Measurements from ENCODE around the gene CDC73. TPM values are rescaled to one million over a fixed set of nuclear protein-coding genes. Genes with fewer than 3 reads are reported as not detected.
A peak's percentile ranks its signal among the peaks of the same experiment; 100 is the strongest.

CDC73 gene
- 19.3 and 54.4 TPM in 2 replicates for total RNA-seq

GRCh38 chr1:193121616-193122593 lies at the start of gene CDC73:
CDC73 (plus strand) TSS chr1:193122031; CDS start chr1:193122201, 170 bp downstream.
- peak; percentile 86 for DNase-seq (ENCODE audit: low read depth)

- no peak for DNase-seq (ENCODE audit: low read depth)
These were observed 43.8 kb upstream of the CDC73 start for GRCh38 chr1:193077991-193078390.

- no peak for DNase-seq (ENCODE audit: low read depth)
These were observed 42.6 kb upstream of the CDC73 start for GRCh38 chr1:193079187-193079586.

GRCh38 chr1:193083365-193084088 lies 38.3 kb upstream of the CDC73 start:
- no peak for DNase-seq (ENCODE audit: low read depth)

GRCh38 chr1:193085263-193085662 lies 36.6 kb upstream of the CDC73 start:
- DNase-seq (ENCODE audit: low read depth), result no peak

GRCh38 chr1:193086342-193086741 lies 35.5 kb upstream of the CDC73 start:
- no peak for DNase-seq (ENCODE audit: low read depth)

GRCh38 chr1:193087893-193088292 lies 33.9 kb upstream of the CDC73 start:
- DNase-seq (ENCODE audit: low read depth), result no peak

- no peak for DNase-seq (ENCODE audit: low read depth)
These were observed 31.0 kb upstream of the CDC73 start for GRCh38 chr1:193090865-193091264.

GRCh38 chr1:193094112-193094511 lies 27.7 kb upstream of the CDC73 start:
- no peak for DNase-seq (ENCODE audit: low read depth)

- no peak for DNase-seq (ENCODE audit: low read depth)
These were observed 19.2 kb upstream of the CDC73 start for GRCh38 chr1:193102662-193103061.

GRCh38 chr1:193103759-193104501 lies 17.9 kb upstream of the CDC73 start:
- DNase-seq (ENCODE audit: low read depth), result peak; percentile 4

GRCh38 chr1:193104502-193104906 lies 17.3 kb upstream of the CDC73 start:
- DNase-seq (ENCODE audit: low read depth), result no peak

- DNase-seq (ENCODE audit: low read depth), result peak; percentile 78
These were observed 16.7 kb upstream of the CDC73 start, which contains the start of gene GLRX2 for GRCh38 chr1:193104907-193105820. GLRX2 (minus strand) TSS chr1:193105414; CDS start chr1:193105382, 32 bp downstream.

- no peak for DNase-seq (ENCODE audit: low read depth)
These were observed 16.0 kb upstream of the CDC73 start for GRCh38 chr1:193105821-193106177.

- no peak for DNase-seq (ENCODE audit: low read depth)
These were observed 13.4 kb upstream of the CDC73 start for GRCh38 chr1:193108471-193108870.

GRCh38 chr1:193109619-193110018 lies 12.2 kb upstream of the CDC73 start:
- no peak for DNase-seq (ENCODE audit: low read depth)

- DNase-seq (ENCODE audit: low read depth), result no peak
These were observed 11.6 kb upstream of the CDC73 start for GRCh38 chr1:193110246-193110645.

- DNase-seq (ENCODE audit: low read depth), result no peak
These were observed 11.0 kb upstream of the CDC73 start for GRCh38 chr1:193110864-193111263.

GRCh38 chr1:193111641-193112090 lies 10.2 kb upstream of the CDC73 start:
- DNase-seq (ENCODE audit: low read depth), result peak; percentile 87

GRCh38 chr1:193113258-193113991 lies 8.4 kb upstream of the CDC73 start:
- no peak for DNase-seq (ENCODE audit: low read depth)
